B cell (primary cell): ENCODE data around the gene FAM240B. TPM values are rescaled to one million over a fixed set of nuclear protein-coding genes. Genes with fewer than 3 reads are reported as not detected.

Source experiments
- ATAC-seq: fragments of 200-7000 bp; cut with Tn5 transposase; one replicate; pipeline ENCODE4 v1.10.0; 2021; ENCODE audit warnings: low read depth, mild to moderate bottlenecking, moderate number of reproducible peaks, moderate library complexity
- CTCF ChIA-PET: fragments of 350-600 bp; sonication (Branson Sonifier 250); formaldehyde crosslinking; loops from one replicate; lab custom pipeline; 2021; ENCODE audit warnings: antibody characterized with exemption, inconsistent platforms; lab: Charles Lee
- POLR2A ChIA-PET: fragments of 350-600 bp; sonication (Branson Sonifier 250); formaldehyde crosslinking; loops from one replicate; lab custom pipeline; 2021; ENCODE audit warnings: antibody characterized with exemption; lab: Charles Lee
- DNase-seq: peaks from one replicate; pipeline ENCODE4 v3.0.0; 2013
- H2AFZ ChIP-seq: 2 replicates; pipeline ENCODE4 v1.6.1; 2012; ENCODE audit warnings: mild to moderate bottlenecking, low read depth, low read length; ENCODE audit not compliant: insufficient read depth, poor library complexity, severe bottlenecking
- H3K27ac ChIP-seq, 2 donors: 1 replicate in 1 of 2; 2 replicates in 1 of 2; pipeline ENCODE4 v1.5.1; 2012 to 2013; ENCODE audit warnings: low read length in 2 of 2, mild to moderate bottlenecking in 2 of 2, moderate library complexity in 1 of 2
- H3K27me3 ChIP-seq, 4 experiments: fragments of 200-600 bp in 1 of 4; sonication (generic) in 1 of 4; replicated peaks in 1 of 4; 1 replicate in 2 of 4; 2 replicates in 2 of 4; pipeline versions ENCODE4 v1.6.1 to v1.7.0; 2013 to 2016; ENCODE audit warnings: low read length in 3 of 4, mild to moderate bottlenecking in 2 of 4, mixed read lengths in 1 of 4, moderate library complexity in 1 of 4; ENCODE audit not compliant: insufficient read depth in 4 of 4, control insufficient read depth in 3 of 4; ENCODE audit errors: control extremely low read depth in 1 of 4
- H3K36me3 ChIP-seq, 2 experiments: replicated peaks in 1 of 2; 1 replicate in 1 of 2; 2 replicates in 1 of 2; pipeline versions ENCODE4 v1.6.1 to v1.7.1; 2013; ENCODE audit warnings: low read length in 1 of 2; ENCODE audit not compliant: insufficient read depth in 2 of 2, control insufficient read depth in 1 of 2; ENCODE audit errors: control extremely low read depth in 1 of 2, extremely low read depth in 1 of 2
- H3K4me1 ChIP-seq, 2 donors: fragments of 200-600 bp in 1 of 2; sonication (generic) in 1 of 2; 1 replicate in 1 of 2; 2 replicates in 1 of 2; pipeline versions ENCODE4 v1.5.1 to v1.6.1; 2013 to 2017; ENCODE audit warnings: low read length in 2 of 2; ENCODE audit not compliant: control insufficient read depth in 2 of 2, insufficient read depth in 2 of 2
- H3K4me2 ChIP-seq: replicated peaks from 2 replicates; pipeline ENCODE3; 2012; ENCODE audit warnings: mild to moderate bottlenecking, low read depth, low read length; ENCODE audit not compliant: poor library complexity, severe bottlenecking
- H3K4me3 ChIP-seq, 5 experiments: fragments of 200-600 bp in 1 of 5; sonication (generic) in 1 of 5; 1 replicate in 3 of 5; 2 replicates in 2 of 5; pipeline versions ENCODE4 v1.5.1 to v1.7.0; 2011 to 2016; ENCODE audit warnings: low read length in 4 of 5, mild to moderate bottlenecking in 4 of 5, low read depth in 2 of 5, control low read depth in 1 of 5, moderate library complexity in 1 of 5; ENCODE audit not compliant: insufficient read depth in 1 of 5; ENCODE audit errors: control extremely low read depth in 1 of 5, extremely low read depth in 1 of 5
- H3K79me2 ChIP-seq: fragments of 200-600 bp; sonication (generic); one replicate; pipeline ENCODE4 v1.6.0; 2016; ENCODE audit warnings: low read length; ENCODE audit not compliant: control insufficient read depth, insufficient read depth
- H3K9ac ChIP-seq: fragments of 200-600 bp; sonication (generic); 2 replicates; pipeline ENCODE4 v1.6.1; 2017; ENCODE audit warnings: mild to moderate bottlenecking, low read length, moderate library complexity
- H3K9me3 ChIP-seq, 3 donors: one replicate each; pipeline versions ENCODE4 v1.6.1 to v1.7.1; 2013; ENCODE audit warnings: low read length in 2 of 3; ENCODE audit not compliant: control insufficient read depth in 2 of 3, insufficient read depth in 1 of 3; ENCODE audit errors: control extremely low read depth in 1 of 3
- H4K20me1 ChIP-seq: 2 replicates; pipeline ENCODE4 v1.6.0; 2012; ENCODE audit warnings: mild to moderate bottlenecking, low read length; ENCODE audit not compliant: insufficient read depth, control insufficient read depth, poor library complexity, severe bottlenecking
- H3K27ac Mint-ChIP-seq: one replicate; pipeline ENCODE4 v1.8.0; 2021; ENCODE audit warnings: mixed read lengths
- H3K27me3 Mint-ChIP-seq: one replicate; pipeline ENCODE4 v1.8.0; 2021; ENCODE audit warnings: mixed read lengths
- H3K4me1 Mint-ChIP-seq: one replicate; pipeline ENCODE4 v1.8.0; 2021; ENCODE audit warnings: mixed read lengths
- H3K4me3 Mint-ChIP-seq: one replicate; pipeline ENCODE4 v1.8.0; 2021; ENCODE audit warnings: mixed read lengths
- H3K9me3 Mint-ChIP-seq: one replicate; pipeline ENCODE4 v1.8.0; 2022; ENCODE audit warnings: mixed read lengths; ENCODE audit not compliant: insufficient read depth
- EZH2 ChIP-seq: IDR thresholded peaks from 2 replicates; pipeline ENCODE4 v1.6.1; 2012; ENCODE audit warnings: borderline replicate concordance, low read depth, mild to moderate bottlenecking, moderate library complexity, low read length; ENCODE audit not compliant: insufficient read depth, poor library complexity, severe bottlenecking
- WGBS: methylation state at CpG from one replicate; pipeline ENCODE4 v1.1.5; 2013; ENCODE audit warnings: missing lambda C conversion rate; ENCODE audit not compliant: insufficient coverage; 5-methylcytosine and 5-hydroxymethylcytosine counted together
- intact Hi-C: fragments of 100-400 bp; cut with micrococcal nuclease; formaldehyde crosslinking; loops from one replicate; pipeline ENCODE4 v1.10.0; 2022
- polyA plus RNA-seq: library from polyadenylated mRNA; depleted of rRNA; stranded (reverse); fragments of >200 nt; gene quantifications from 2 replicates; pipeline ENCODE4 v1.2.3, GENCODE V29; 2012
- total RNA-seq, 2 donors: library from RNA; stranded (reverse); fragments of 120-200 nt in 1 of 2; gene quantifications; 1 replicate in 1 of 2; 2 replicates in 1 of 2; pipeline versions ENCODE4 v1.2.3 to v1.2.4, GENCODE V29; 2013 to 2022
- TF ChIP-seq, protein P1 (sequence below): fragments of 200-600 bp; IDR thresholded peaks from one replicate; pipeline ENCODE4 v1.8.0; 2022; ENCODE audit warnings: antibody characterized with exemption, mild to moderate bottlenecking

The FAM240B gene
- total and polyA plus RNA-seq, 2 donors (not counting 1 experiment from before 2014, with no cell fraction given), result not detected

DNA sequence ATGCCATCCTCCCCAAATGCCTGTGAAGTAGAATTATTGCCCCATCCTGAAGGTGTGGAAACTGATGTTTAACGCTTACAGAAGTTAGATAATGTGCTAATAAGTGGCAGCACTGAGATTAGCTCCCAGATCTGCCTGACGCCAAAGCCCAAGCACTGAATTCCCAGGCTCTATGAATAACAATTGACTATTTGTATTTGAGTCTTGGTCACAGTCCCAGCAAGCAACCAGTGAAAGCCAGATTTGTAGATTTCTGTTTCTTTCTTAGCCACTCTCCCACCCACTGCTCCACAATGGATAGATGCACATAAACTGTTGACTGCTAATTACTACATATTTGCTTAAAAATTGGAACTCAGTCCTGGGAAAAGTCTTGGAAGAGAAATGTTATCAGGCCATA, 34.4 kb downstream of the FAM240B start:
- Mint-ChIP-seq H3K4me3 (no peak overlapping the region), H3K9me3 (no peaks in the 10 kb centered on the region), H3K27ac (no peak overlapping the region), H3K4me1 (no peaks in the 10 kb centered on the region), H3K27me3 (peaks cover 8% of the 10 kb centered on the region)
- no peak overlapping the region for H3K4me3 ChIP-seq
- peaks cover 0 to 3% (median 0%) of the 10 kb centered on the region in 3 donors for H3K9me3 ChIP-seq
- H4K20me1 ChIP-seq, result no peaks in the 10 kb centered on the region
- intact Hi-C loops, result no loop called here
- no peaks in the 10 kb centered on the region for H3K4me1 ChIP-seq
- DNase-seq (no peak), ATAC-seq (no peak)
- no peak overlapping the region for H3K4me2 ChIP-seq
- H3K9ac ChIP-seq, result no peak overlapping the region
- H3K27me3 ChIP-seq, result peaks cover 0 to 4% (median 0%) of the 10 kb centered on the region in 4 experiments
- 100% methylated on average over 1 of the region's 2 CpGs for WGBS
- H3K27ac ChIP-seq, result no peak overlapping the region
- CTCF ChIA-PET, result no interaction called here
- no peak overlapping the region for H2AFZ ChIP-seq
- TF ChIP-seq EZH2, result no peak
- TF ChIP-seq, protein P1, sequence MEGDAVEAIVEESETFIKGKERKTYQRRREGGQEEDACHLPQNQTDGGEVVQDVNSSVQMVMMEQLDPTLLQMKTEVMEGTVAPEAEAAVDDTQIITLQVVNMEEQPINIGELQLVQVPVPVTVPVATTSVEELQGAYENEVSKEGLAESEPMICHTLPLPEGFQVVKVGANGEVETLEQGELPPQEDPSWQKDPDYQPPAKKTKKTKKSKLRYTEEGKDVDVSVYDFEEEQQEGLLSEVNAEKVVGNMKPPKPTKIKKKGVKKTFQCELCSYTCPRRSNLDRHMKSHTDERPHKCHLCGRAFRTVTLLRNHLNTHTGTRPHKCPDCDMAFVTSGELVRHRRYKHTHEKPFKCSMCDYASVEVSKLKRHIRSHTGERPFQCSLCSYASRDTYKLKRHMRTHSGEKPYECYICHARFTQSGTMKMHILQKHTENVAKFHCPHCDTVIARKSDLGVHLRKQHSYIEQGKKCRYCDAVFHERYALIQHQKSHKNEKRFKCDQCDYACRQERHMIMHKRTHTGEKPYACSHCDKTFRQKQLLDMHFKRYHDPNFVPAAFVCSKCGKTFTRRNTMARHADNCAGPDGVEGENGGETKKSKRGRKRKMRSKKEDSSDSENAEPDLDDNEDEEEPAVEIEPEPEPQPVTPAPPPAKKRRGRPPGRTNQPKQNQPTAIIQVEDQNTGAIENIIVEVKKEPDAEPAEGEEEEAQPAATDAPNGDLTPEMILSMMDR, result no peak
- no peaks in the 10 kb centered on the region for H3K79me2 ChIP-seq
- no peaks in the 10 kb centered on the region for H3K36me3 ChIP-seq
- POLR2A ChIA-PET, result no interaction called here

DNA sequence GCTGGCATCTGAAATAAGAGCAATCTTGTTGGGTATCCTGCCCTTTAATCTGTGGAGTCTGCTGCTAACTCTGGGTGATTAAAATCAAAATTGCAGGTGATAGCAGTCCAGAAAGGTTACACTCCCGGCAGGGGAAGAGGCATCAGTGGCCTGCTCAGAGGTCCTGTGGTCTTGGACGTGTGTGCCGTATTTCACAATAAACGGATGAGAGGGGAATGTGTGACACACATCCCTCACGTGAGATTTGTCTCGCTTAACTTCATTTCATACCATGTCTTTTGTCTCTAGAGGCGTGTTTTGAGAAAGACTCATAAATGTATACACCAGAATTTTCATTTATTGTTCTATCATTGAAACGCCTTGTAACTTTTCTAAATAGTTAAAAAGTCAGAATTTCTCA, 36.6 kb downstream of the FAM240B start:
- H3K4me3 Mint-ChIP-seq, result no peak overlapping the region
- Histone ChIP-seq H3K4me1 (no peaks in the 10 kb centered on the region), H4K20me1 (no peaks in the 10 kb centered on the region), H3K9me3 (peaks cover 0 to 3% (median 0%) of the 10 kb centered on the region in 3 donors), H3K79me2 (no peaks in the 10 kb centered on the region), H2AFZ (no peak overlapping the region), H3K4me3 (no peak overlapping the region), H3K27me3 (peaks cover 0 to 4% (median 0%) of the 10 kb centered on the region in 4 experiments), H3K36me3 (no peaks in the 10 kb centered on the region), H3K27ac (no peak overlapping the region), H3K4me2 (no peak overlapping the region), H3K9ac (no peak overlapping the region)
- 89% methylated on average over 3 of the region's 8 CpGs for WGBS
- POLR2A ChIA-PET, result no interaction called here
- no peak overlapping the region for H3K27ac Mint-ChIP-seq
- DNase-seq (no peak), ATAC-seq (no peak)
- H3K4me1 Mint-ChIP-seq, result no peaks in the 10 kb centered on the region
- no peaks in the 10 kb centered on the region for H3K9me3 Mint-ChIP-seq
- intact Hi-C loops, result no loop called here
- CTCF ChIA-PET, result no interaction called here
- H3K27me3 Mint-ChIP-seq, result peaks cover 12% of the 10 kb centered on the region
- TF ChIP-seq EZH2, result no peak
- TF ChIP-seq, protein P1, result no peak
